Ecto neural progenitor cell (in vitro differentiated cells): ENCODE data around the gene POGLUT2.
"Not testable (repeated sequence)": the region's sequence is repeated elsewhere in the genome, so short reads cannot be mapped to it uniquely, and the experiment has no call there.

Source experiments
- DNase-seq: peaks from one replicate; pipeline ENCODE4 v3.0.0-alpha.2; 2018; ENCODE audit warnings: low spot score

POGLUT2 gene

DNA sequence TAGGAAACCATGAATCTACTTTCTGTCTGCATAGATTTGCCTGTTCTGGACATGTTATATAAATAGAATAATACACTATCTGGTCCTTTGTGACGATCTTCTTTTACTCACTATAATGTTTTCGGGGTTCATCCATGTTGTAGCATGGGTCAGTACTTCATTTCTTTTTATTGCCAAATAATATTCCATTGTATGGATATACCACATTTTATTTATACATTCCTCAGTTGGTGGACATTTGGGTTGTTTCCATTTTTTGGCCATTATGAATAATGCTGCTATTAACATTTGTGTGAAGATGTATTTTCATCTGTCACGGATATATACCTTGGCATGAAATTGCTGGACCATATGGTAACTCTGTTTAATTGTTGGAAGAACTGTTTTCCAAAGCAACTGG lies 6.9 kb upstream of the POGLUT2 start:
- DNase-seq, result no peak

DNA sequence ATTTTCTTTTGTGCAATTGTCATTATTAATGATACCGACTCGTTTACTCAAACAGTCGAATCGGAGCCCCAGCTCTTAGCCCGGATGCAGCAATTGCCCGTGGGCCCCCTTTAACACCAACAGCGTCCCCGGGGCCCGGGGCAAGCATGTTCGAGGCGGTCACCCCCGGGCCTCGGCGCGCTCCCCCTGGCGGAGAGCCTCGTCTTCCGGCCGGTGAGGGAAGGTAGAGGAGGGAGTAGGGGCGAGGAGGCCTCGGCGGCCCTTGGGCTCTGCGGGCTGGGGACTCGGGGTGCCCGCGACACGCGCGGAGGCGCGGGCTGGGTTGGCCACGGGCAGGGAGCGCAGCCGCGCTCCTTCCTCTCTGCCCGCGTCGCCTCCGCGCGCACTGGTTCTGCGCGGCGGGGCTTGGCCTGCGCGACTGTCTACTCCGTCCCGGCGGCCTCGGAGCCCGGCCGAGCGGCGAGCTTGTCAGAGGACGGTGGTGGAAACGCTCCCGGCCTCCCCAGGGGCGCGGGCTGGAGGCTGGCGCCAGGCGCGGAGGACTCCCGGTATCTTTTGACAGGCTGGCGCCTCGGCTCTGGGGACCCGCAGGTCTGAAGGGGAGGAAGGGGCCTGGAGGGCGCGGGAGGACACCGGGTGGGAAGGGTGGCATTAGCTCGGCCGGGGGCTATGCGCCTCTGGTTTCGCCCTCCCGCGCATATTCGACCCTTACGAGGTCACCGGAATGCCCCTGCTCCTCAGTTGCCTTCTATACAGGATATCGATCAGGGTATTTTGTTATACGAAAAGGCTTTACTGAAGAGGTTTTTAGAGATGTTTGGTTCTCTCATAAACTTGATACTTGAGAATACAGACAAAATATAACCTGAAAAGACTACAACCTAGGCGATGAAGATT lies 1.6 kb upstream of the POGLUT2 start:
- peak; percentile 89 for DNase-seq

DNA sequence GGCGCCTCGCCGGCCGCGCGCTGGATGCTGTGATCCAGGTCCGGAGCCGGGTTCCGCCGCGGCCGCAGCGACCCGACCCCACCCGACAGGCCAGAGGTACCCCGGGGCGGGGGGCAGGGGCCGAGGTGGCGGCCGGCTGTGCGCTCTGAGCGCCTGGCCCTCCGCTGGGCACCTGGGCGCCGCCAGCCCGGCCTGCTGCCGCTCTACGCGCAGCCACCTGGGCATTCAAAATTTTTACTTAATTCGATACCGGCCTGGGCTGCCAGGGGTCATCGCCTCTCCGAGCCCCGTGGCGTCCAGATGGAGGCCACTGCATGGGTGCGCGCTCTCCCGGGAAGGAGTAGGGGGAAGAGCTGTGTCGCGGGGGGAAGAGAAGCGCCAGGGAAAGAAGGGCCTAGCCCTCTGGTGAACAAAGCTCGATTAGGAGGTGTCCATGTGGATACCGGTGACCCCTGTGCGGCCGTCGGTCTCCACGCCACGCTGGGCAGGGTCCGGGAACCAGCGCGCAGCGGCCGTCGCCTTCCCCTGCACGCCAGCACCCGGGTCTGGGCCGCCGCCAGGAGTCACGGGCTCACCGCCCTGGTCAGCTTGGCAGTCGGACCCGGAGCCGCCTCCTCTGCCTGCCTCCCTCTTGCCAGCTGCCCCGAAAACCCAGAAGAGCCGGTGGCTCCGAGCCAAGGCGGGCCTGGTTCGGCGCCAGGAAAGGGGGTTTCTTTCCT lies 809 bp upstream of the POGLUT2 start:
- peak; percentile 68 for DNase-seq

DNA sequence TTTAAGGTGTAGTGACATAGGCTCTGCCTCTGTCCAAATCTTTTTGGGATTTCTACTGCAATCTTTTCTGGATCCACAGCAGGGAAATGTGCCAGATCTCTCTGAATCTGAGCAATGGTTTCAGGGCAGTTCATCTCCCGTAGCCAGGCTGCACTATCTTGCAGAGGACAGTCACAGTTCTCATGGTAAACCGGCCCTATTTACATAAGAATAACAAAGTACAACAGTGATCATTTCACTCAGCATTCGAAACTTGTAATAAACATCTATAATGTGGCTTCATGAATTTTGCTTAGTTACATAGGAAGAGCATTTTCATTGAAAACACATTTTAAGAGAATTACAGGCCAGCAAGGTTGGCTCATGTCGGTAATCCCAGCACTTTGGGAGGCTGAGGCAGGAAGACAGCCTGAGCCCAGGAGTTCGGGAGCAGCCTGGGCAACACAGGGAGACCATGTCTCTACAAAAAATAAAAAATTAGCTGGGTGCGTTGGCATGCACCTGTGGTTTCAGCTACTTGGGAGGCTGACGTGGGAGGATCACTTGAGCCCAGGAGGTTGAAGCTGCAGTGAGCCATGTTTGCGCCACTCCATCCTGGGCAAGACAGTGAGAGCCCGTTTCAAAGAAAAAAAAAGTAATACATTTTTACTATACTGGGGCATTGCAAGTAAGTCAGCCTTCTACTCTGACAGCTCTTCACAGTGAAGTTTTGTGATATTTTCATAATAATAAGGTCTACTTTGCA lies 5.0 kb downstream of the POGLUT2 start:
- no peak for DNase-seq

DNA sequence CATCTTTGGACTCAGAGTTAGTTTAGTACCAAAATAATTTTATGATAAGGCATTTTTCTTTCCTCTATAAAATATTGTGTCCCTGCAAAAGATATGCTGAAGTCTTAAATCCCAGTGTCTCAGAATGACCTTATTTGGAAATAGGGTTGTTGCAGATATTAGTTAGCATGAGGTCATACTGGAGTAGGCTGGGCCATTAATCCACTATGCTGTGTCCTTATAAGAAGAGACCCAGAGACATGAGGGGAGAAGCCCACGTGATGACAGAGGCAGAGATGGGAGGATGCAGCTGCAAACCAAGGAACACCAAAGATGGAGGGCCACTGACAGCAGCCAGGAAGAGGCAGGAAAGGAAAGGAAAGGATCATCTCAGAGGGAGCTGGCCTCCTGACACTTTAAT lies 6.4 kb downstream of the POGLUT2 start:
- no peak for DNase-seq

DNA sequence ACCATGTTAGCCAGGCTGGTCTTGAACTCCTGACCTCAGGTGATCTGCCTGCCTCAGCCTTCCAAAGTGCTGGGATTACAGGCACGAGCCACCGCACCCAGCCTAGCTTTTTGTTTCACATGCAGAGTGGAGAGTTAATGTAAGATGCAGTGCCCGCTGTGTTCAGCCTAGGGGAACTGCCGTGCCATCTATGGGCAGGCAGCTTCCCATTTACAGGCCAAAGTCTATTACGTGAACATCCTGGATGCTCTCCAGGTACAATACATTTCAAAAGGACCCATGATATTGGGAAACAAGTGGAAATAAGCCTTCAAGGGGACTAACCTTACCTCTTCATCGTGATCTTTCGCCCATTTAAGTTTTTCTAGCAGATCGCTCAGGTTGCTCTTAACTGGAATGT lies 10.1 kb downstream of the POGLUT2 start:
- DNase-seq, result no peak

DNA sequence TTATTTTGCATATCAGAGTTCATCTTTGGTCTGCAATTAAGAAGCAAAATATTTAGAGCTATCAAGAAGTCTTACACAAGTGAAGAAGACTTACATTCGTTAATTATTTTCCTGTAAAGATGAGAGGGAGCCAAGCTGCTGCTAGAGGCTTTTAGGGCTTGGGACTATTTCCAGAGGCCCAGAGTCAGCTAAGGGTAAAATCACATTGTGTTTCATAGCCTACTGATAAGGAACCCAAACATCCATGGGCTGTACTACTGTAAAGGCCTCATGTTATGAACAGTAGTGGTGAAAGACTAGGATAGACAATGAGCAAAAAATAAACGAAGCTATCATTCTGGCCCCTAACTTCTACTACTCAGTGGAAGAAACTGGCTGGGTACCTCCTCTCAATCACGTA lies 14.3 kb downstream of the POGLUT2 start:
- no peak for DNase-seq

DNA sequence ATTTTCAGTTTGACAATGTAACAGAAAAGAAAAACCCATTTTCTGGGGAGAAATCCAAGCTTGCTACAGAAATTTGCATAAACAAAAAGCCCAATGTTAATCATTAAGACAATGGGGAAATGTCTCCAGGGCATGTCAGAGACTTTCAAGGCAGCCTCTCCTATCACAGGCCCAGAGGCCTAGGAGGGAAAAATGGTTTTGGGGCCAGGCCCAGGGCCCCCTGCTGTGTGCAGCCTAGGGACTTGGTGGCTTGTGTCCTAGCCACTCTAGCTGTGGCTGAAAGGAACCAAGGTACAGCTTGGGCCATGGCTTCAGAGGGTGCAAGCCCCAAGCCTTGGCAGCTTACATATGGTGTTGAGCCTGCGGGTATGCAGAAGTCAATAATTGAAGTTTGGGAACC lies 17.2 kb downstream of the POGLUT2 start:
- no peak for DNase-seq

DNA sequence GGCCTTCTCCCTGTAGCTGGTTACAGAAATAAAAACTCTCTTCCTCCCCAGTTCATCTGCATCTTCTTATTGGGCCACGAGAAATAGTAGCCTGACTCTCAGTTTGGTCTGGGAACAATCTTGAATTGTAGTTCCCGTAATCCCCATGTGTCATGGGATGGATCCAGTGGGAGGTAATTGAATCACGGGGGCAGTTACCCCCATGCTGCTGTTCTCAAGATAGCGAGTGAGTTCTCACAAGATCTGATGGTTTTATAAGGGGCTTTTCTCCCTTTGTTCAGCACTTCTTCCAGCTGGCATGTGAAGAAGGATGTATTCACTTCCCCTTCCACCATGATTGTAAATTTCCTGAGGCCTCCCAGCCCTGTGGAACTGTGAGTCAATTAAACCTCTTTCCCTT lies 18.1 kb downstream of the POGLUT2 start:
- DNase-seq, result not testable (repeated sequence)

DNA sequence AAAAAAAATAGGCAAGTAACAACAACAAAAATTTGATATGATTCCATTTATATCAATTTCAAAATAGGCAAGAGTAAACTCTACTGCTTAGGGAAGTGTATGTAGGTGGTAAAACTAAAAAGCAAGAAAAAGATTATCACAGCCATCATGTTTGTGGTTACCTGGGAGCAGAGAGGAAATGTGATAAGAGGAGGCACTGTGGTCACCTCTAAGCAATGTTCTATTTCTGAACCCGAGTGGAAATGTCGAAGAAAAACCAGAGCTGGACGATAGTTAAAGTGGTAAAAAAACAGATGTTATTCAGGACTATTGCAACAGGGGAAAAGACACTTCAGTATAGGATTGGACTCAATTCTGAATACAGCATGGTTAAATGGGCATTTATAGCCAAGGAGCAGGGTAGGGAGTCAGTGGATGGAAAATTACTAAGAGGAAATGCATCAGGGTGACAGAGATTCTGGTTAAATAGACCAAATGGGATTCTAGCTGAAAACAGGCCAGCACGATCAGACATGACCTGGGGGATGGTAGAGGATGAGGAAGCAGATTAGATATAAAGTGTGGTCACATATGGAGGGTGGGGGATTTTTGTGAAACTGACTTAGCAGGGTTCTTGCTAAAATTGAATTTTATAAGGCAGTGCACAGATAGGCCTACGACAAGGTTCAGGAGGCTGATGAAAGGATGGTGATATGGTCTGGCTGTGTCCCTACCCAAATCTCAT lies 19.2 kb downstream of the POGLUT2 start:
- no peak for DNase-seq

DNA sequence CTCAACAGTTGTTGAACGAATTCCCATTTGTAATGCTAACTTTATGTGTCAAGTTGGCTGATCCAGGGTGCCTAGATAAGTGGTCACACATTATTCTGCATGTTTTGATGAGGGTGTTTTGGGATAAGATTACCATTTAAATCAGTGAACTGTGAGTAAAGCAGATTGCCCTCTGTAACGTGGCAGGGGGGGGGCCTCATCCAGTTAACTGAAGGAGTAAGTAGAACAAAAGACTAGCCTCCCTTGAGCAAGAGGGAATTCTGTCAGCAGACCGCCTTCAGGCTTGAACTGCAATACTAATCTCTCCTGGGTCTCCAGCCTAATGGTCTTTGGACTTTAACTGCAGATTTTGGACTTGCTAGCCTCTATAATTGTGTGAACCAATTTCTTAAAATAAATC lies 21.0 kb downstream of the POGLUT2 start:
- DNase-seq, result no peak

DNA sequence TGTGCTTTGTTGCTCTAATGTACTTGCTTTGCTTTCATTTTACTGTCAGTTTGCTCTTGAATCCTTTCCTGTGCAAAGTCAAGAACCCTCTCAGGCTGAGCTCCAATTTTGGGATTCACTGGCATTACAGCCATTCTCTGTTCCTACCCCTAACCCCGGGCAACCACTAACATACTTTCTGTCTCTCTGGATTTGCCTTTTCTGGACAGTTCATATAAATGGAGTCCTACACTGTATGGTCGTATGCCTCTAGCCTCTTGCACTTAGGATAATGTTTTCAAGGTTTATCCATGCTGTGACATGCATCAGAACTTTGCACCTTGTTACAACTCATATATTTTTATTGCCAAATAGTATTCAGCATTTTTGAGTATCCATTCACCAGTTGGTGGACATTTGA lies 22.5 kb downstream of the POGLUT2 start:
- no peak for DNase-seq

DNA sequence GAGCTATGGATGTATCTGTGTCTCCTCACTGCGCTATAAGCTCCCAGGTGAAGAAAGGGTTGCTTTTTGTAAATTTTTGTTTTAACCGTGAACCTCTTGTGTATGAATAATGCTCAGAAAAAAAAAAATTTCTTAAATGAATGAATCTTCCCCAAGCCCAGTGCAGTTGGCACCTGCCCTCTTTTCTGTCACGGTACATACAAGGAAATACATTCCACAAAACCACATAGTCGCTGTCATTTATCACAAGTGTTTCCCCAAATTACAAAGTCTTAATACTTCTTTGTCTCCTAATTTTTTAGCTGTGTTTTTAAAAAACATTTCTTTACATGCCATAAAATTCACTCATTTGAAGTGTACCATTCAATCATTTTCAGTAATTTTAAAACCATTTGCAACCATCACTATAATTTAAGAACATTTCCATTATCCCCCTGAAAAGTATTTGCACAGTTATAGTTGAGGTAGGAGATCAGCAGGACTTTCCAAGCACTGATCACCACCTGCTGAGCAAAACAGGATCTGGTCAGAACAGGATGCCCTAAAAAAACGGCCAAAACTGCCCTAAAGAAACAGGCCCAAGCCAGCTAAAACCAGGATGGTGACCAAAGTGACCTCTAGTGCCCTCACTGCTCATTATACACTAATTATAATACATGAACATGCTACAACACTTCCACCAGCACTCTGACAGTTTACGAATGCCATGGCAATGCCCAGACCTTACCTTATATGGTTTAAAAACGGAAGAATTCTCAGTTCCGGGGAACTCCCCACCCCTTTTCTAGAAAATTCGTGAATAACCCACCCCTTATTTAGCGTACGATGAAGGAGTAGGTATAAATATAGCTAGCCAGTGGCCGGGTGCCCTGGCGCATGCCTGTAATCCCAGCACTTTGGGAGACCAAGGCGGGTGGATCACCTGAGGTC lies 23.9 kb downstream of the POGLUT2 start:
- DNase-seq, result no peak

DNA sequence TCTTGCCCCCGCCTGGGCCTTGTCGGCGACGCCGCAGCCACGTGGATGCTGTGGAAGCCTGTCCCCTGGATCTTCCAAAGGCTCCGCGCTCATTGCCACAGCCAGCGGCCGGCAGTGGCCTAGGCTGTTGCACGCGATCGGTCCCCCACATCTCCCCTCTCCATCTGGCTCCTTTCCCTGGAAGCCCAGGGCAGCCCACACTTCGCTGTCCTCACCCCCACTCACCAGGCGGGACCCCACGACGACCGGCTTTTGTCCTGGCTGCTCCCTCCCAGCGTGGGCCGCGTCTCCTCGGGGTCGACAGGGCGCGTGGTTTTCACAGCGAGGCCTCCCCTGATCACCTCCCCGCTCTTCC lies 24.6 kb downstream of the POGLUT2 start:
- no peak for DNase-seq

DNA sequence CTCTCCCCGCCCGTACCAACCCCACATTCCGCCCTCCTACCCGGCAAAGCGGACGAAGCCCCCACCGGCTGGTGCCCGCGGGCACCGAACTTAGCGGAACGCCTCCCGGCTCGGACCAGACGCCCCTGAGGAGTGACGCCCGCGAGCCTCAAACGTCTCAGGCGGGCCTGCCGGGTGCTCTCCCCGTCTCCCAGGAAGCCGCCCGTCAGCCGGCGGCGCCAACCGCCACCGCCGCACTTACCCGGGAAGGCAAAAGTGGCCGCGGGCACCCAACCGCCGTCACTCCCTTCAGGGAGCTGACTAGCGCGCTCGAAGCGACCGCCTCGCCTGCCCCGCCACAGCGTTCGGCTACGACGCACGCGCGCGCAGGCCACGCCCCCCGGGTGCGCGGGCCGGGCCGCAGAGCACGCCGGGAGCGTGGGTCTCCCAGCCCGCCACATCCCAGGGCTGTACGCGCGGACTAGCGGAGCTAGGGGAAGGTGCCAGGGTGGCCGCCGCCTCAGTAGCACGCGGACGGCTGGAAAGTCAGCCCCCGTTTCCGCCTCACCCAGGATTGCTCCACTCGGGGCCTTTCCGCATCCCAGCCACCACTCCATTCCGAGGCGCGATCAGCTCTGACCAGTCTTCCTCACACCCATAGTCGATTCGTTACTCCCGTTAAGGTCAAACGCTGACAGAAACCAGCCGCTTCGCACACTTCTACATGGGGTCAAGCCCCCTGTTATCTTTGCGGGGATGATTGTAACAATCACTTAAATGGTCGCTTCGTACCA lies 25.1 kb downstream of the POGLUT2 start, which contains the start of gene TEX30:
TSS of gene TEX30 (minus strand) at position 346 of the 773 bp plus-strand sequence. CDS start 3,760 bp downstream, outside the sequence.
- DNase-seq, result peak; percentile 85

DNA sequence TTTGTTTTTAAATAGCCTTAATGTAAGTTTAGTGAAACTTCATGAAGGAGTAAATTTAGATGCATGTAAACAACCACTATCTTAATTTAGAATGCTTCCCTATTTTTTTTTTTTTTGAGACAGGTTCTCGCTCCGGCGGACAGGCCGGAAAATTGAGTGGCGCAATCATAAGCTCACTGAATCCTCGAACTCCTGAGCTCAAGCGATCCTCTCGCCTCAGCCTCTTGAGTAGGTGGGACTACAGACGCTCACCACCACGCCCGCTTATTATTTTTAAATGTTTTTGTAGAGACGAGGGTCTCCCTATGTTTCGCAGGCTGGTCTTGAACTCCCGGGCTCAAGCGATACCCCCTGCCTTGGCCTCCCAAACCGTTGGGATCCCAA lies 26.7 kb downstream of the POGLUT2 start:
- DNase-seq, result no peak

DNA sequence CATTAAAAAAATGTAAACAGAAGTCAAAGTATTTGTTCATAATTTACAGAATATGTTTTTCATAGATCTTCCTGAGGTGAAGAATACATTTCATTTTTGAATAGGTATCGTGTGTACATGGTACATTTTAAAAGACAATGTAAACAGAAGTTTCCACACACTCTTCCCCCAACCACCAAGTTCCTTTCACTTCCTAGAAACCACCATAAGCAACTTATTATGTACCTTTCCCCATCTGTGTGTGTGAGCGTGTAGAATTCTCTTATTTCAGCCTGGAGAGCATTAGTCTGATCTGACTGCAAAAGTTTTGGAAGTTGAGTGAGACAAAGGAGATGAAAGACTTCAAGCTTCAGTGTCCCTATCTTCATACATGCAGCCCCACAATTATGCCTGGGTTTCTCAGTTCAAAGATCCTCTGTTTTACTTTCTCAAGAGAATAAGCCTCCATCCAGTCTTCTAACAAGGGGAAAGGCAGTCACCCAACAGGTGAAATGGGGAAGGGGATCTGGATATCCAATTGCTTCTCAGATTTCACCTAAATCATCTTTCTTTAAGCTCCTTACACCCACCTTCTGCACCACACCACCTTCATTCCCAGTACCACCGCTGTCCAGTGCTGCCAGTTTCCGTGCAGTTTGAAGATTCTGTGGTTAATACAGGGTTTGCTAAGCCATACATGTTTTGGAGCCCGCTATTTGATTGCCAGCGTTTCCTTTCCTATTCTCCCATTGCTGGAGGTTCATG lies 27.3 kb downstream of the POGLUT2 start:
- DNase-seq, result no peak

DNA sequence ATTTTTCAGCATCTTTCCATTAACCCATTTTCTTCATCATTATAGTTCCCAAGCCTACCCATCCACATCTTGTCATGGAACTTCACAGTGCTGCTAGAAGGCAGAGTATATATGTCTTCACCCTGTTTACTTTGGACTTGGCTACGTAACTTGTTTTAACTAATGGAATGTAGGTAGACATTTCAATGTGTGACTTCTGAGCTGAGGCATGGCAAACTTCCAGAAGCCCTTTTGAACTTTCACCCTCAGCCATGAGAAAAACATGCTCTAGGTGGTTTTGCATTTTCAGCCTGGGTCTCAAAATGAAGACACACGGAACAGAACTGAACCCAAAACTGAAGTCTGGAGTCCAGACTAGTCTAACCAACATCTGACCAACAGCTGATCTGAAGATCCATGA lies 28.3 kb downstream of the POGLUT2 start:
- DNase-seq, result no peak

DNA sequence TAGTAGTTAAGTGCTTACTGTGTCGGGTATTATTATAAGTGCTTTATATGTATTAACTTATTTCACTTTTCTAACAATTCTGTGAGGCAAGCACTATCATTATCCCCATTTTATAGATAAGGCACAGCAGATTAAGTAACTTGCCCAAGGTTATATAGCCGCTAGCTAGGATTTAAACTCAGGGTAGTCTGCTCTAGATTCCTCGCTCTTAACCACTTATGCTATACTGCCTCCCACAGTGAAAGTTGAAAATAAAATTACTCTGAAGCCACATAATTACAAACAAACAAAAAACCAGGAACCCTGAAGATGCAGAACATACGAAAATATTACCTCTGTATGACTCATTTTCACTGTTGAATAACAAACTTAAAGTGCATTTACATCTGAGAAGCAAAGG lies 29.1 kb downstream of the POGLUT2 start:
- no peak for DNase-seq
